HL-60 (cell line): Measurements from ENCODE around the gene RET.

ENCODE experiments used
- DNase-seq, 2 experiments: peaks; one replicate each; pipeline ENCODE4 v3.0.0-alpha.2; 2010 to 2020; ENCODE audit warnings: low read depth in 1 of 2, low spot score in 1 of 2
- H3K27ac ChIP-seq: fragments of 250-450 bp; sonication (Bioruptor Pico); replicated peaks from 2 replicates; pipeline ENCODE4 v1.5.1; 2020; ENCODE audit warnings: mild to moderate bottlenecking, moderate library complexity
- H3K27me3 ChIP-seq: fragments of 250-450 bp; sonication (Bioruptor Pico); 2 replicates; pipeline ENCODE4 v1.5.1; 2021; ENCODE audit warnings: mild to moderate bottlenecking, moderate library complexity; ENCODE audit not compliant: insufficient read depth, poor library complexity, severe bottlenecking
- H3K4me3 ChIP-seq: replicated peaks from 2 replicates; pipeline ENCODE4 v1.5.1; 2011; ENCODE audit warnings: mild to moderate bottlenecking, control low read depth, low read length; ENCODE audit not compliant: insufficient read depth
- GABPA ChIP-seq: IDR thresholded peaks from 2 replicates; pipeline ENCODE4 v1.6.1; 2012; ENCODE audit warnings: low read depth
- POLR2AphosphoS5 ChIP-seq: IDR thresholded peaks from 2 replicates; pipeline ENCODE4 v1.6.1; 2012; ENCODE audit warnings: low read depth
- SPI1 ChIP-seq: IDR thresholded peaks from 2 replicates; pipeline ENCODE4 v1.6.1; 2012; ENCODE audit warnings: low read depth, mild to moderate bottlenecking, borderline replicate concordance
- TF ChIP-seq, protein P1 (sequence below): IDR thresholded peaks from one replicate; pipeline ENCODE4 v1.5.1; 2011; ENCODE audit warnings: low read length, control low read depth, inconsistent platforms; ENCODE audit not compliant: insufficient read depth
- TF ChIP-seq, protein P2 (sequence below): IDR thresholded peaks from 2 replicates; pipeline ENCODE4 v1.6.1; 2012; ENCODE audit warnings: low read depth; ENCODE audit not compliant: insufficient replicate concordance

RET gene

DNA sequence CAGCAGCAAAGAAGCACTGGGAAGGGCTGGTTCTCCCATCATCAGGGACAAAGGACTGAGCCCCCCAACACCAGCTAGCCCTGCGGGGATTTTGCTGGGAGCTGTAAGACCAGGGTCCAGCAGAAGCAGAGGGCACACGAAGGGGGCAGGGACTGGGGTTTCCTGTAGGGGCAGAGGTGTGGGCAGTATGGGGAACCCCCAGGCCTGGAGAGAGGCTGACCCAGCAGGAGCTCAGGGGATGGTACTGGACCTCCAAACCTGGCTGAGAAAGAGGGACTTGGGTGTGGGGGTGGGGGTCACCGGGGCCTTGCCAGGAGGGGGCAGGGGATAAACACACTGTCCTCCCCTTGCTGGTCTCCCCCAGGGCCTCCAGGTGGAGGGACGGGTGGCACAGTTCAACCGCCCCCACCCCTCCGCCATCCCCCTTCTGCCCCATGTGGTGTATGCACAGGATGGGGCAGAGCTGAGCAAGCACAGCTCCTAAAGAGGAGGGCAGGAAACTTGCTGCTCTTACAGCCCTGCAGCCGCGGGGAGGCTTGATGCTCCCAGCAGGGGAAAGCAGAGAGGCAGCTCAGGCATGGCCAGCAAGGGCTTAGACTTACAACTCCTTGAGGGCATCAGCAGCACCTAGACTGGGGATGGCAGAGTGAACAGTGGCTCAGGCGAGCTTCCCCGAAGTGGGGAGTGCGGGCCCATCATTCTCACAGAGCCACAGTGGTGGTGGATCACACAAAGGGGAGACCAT is 12.4 kb upstream of the RET start:
- Histone ChIP-seq H3K27me3 (no peaks in the 10 kb centered on the region), H3K27ac (no peak overlapping the region), H3K4me3 (no peak overlapping the region)
- DNase-seq = no peak
- TF ChIP-seq SPI1 = no peak
- TF ChIP-seq, protein P1, sequence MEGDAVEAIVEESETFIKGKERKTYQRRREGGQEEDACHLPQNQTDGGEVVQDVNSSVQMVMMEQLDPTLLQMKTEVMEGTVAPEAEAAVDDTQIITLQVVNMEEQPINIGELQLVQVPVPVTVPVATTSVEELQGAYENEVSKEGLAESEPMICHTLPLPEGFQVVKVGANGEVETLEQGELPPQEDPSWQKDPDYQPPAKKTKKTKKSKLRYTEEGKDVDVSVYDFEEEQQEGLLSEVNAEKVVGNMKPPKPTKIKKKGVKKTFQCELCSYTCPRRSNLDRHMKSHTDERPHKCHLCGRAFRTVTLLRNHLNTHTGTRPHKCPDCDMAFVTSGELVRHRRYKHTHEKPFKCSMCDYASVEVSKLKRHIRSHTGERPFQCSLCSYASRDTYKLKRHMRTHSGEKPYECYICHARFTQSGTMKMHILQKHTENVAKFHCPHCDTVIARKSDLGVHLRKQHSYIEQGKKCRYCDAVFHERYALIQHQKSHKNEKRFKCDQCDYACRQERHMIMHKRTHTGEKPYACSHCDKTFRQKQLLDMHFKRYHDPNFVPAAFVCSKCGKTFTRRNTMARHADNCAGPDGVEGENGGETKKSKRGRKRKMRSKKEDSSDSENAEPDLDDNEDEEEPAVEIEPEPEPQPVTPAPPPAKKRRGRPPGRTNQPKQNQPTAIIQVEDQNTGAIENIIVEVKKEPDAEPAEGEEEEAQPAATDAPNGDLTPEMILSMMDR = no peak

DNA sequence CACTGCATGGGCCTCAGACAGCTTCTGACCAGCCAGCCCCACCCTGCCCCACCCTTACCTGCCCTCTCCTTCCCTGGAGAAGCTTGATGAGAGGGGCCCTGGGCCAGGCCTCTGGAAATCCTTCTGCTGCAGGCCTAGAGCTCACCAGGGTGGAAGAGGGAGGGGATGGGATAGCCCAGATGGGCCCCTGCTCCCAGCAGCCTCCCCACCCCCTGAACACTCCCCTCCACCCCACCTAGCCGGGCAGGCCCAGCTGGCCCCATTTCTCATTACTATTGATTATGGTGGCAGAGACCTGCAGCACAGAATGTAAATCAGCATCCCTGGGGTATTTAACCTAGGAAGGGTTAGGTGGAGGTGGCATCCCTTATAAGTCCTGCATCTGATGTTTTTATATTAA is 11.6 kb upstream of the RET start:
- Histone ChIP-seq H3K27me3 (no peaks in the 10 kb centered on the region), H3K27ac (no peak overlapping the region), H3K4me3 (no peak overlapping the region)
- TF ChIP-seq, protein P1 = no peak
- TF ChIP-seq SPI1 (no peak), POLR2AphosphoS5 (no peak), GABPA (no peak)
- TF ChIP-seq, protein P2, sequence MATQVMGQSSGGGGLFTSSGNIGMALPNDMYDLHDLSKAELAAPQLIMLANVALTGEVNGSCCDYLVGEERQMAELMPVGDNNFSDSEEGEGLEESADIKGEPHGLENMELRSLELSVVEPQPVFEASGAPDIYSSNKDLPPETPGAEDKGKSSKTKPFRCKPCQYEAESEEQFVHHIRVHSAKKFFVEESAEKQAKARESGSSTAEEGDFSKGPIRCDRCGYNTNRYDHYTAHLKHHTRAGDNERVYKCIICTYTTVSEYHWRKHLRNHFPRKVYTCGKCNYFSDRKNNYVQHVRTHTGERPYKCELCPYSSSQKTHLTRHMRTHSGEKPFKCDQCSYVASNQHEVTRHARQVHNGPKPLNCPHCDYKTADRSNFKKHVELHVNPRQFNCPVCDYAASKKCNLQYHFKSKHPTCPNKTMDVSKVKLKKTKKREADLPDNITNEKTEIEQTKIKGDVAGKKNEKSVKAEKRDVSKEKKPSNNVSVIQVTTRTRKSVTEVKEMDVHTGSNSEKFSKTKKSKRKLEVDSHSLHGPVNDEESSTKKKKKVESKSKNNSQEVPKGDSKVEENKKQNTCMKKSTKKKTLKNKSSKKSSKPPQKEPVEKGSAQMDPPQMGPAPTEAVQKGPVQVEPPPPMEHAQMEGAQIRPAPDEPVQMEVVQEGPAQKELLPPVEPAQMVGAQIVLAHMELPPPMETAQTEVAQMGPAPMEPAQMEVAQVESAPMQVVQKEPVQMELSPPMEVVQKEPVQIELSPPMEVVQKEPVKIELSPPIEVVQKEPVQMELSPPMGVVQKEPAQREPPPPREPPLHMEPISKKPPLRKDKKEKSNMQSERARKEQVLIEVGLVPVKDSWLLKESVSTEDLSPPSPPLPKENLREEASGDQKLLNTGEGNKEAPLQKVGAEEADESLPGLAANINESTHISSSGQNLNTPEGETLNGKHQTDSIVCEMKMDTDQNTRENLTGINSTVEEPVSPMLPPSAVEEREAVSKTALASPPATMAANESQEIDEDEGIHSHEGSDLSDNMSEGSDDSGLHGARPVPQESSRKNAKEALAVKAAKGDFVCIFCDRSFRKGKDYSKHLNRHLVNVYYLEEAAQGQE = no peak
- DNase-seq = no peak

DNA sequence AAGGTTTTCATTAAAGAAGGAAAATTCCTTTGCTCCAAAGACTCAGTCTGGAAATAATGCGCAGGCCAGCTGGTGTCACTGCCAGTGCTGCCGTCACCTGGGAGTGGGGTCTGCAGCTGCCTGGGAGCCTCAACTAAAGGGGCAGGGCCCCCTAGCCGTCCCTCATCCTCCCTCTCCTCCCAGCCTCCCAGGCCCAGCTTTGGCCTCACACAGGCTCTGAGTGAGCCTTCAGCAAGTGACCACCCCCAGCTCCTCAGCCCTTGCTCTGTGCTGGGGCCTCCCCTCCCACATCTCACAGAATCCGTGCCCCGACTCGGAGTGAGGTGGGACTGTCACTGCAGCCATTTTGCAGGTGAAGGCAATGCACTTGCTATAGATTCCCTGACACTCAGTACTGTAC is 11.1 kb upstream of the RET start:
- Histone ChIP-seq H3K4me3 (no peak overlapping the region), H3K27me3 (no peaks in the 10 kb centered on the region), H3K27ac (no peak overlapping the region)
- no peak for DNase-seq
- TF ChIP-seq, protein P1 = no peak
- no peak for TF ChIP-seq GABPA
- TF ChIP-seq POLR2AphosphoS5 = no peak
- TF ChIP-seq SPI1 = no peak
- TF ChIP-seq, protein P2 = no peak

DNA sequence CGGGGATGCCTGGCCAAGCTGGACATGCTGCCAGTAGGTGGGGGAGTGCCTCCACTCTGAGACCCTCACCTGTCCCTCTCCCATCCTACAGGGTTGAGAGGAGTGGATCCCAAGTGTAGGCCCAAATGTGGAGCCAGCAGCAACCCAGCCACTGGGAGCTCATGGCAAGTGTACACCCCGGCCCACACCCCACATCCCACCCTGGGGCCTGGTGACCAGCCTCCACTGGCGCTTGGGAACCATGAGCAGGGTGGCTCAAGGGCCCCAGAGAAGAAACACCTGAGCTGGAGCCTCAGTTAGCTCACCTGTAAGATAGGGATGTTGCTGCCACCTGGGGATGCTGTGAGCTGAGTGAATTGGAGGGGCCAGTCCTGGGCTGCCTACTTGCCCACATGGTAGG is 10.4 kb upstream of the RET start:
- H3K27ac ChIP-seq = no peak overlapping the region
- no peak for DNase-seq
- no peaks in the 10 kb centered on the region for H3K27me3 ChIP-seq
- TF ChIP-seq, protein P1 = no peak
- TF ChIP-seq SPI1 = no peak
- TF ChIP-seq GABPA = no peak
- TF ChIP-seq POLR2AphosphoS5 = no peak
- TF ChIP-seq, protein P2 = no peak
- no peak overlapping the region for H3K4me3 ChIP-seq
